Activated CD8-positive, alpha-beta memory T cell treated with anti-CD3 and anti-CD28 coated beads, Interleukin-2, amount 10 ng/mL, durations not matched to agents 7 days and 5 days (primary cell): Measurements from ENCODE around the gene MBNL2. TPM values are rescaled to one million over a fixed set of nuclear protein-coding genes. Genes with fewer than 3 reads are reported as not detected.

Experiments
- ATAC-seq: fragments of 150-1000 bp; cut with Tn5 transposase; one replicate; pipeline ENCODE4 v1.10.0; 2021; ENCODE audit warnings: moderate library complexity
- CTCF ChIA-PET: fragments of 350-600 bp; sonication (Branson Sonifier 250); formaldehyde crosslinking; loops from one replicate; lab custom pipeline; 2021; ENCODE audit warnings: antibody characterized with exemption; lab: Charles Lee
- DNase-seq: peaks from one replicate; pipeline ENCODE4 v3.0.0-alpha.2; 2020
- H3K27ac Mint-ChIP-seq: one replicate; pipeline ENCODE4 v1.8.0; 2021; ENCODE audit warnings: mild to moderate bottlenecking, mixed read lengths
- H3K27me3 Mint-ChIP-seq: one replicate; pipeline ENCODE4 v1.8.0; 2021; ENCODE audit warnings: mixed read lengths
- H3K36me3 Mint-ChIP-seq: one replicate; pipeline ENCODE4 v1.8.0; 2021; ENCODE audit warnings: mild to moderate bottlenecking, mixed read lengths
- H3K4me1 Mint-ChIP-seq: one replicate; pipeline ENCODE4 v1.8.0; 2021; ENCODE audit warnings: mixed read lengths
- H3K4me3 Mint-ChIP-seq: one replicate; pipeline ENCODE4 v1.8.0; 2021; ENCODE audit warnings: mild to moderate bottlenecking, moderate library complexity, mixed read lengths
- H3K9me3 Mint-ChIP-seq: one replicate; pipeline ENCODE4 v1.8.0; 2022; ENCODE audit warnings: low read depth, mixed read lengths
- total RNA-seq, 2 experiments: library from RNA; stranded (reverse); gene quantifications; one replicate each; pipeline ENCODE4 v1.2.3, GENCODE V29; 2021

Gene MBNL2
- total RNA-seq, 2 experiments from 2014 or later: 9.7 to 13.4 TPM

- H3K27me3 Mint-ChIP-seq: no peaks in the 10 kb centered on the region
- ATAC-seq: peak; percentile 89
- CTCF ChIA-PET: interaction anchor here (0.7 to 9.7 kb wide), 22 partner anchors 8 to 255 kb away, joined by 3 to 114 read pairs (median 3); partner anchors contain the start of gene MBNL2
- H3K9me3 Mint-ChIP-seq: no peaks in the 10 kb centered on the region
- H3K36me3 Mint-ChIP-seq: peaks cover 3% of the 10 kb centered on the region
- H3K4me1 Mint-ChIP-seq: no peaks in the 10 kb centered on the region
- no peak overlapping the region for H3K27ac Mint-ChIP-seq
- no peak overlapping the region for H3K4me3 Mint-ChIP-seq
- DNase-seq: peak; percentile 61
These were observed 137.3 kb downstream of the MBNL2 start for GRCh38 chr13:97359181-97360057.

- no peak for ATAC-seq
- Mint-ChIP-seq H3K9me3 (no peaks in the 10 kb centered on the region), H3K27ac (no peak overlapping the region), H3K36me3 (peaks cover 3% of the 10 kb centered on the region), H3K27me3 (no peaks in the 10 kb centered on the region), H3K4me3 (no peak overlapping the region), H3K4me1 (no peaks in the 10 kb centered on the region)
- CTCF ChIA-PET: interaction anchor here (1.1 to 9.7 kb wide), 4 partner anchors 9 to 256 kb away, joined by 3 to 114 read pairs (median 12); no protein-coding TSS in a partner anchor
- no peak for DNase-seq
These were observed 138.5 kb downstream of the MBNL2 start for GRCh38 chr13:97360610-97361009.

GRCh38 chr13:97364031-97364430 is 141.9 kb downstream of the MBNL2 start:
- Mint-ChIP-seq H3K9me3 (no peaks in the 10 kb centered on the region), H3K4me1 (peaks cover 4% of the 10 kb centered on the region), H3K27me3 (no peaks in the 10 kb centered on the region), H3K4me3 (no peak overlapping the region), H3K36me3 (peaks cover 4% of the 10 kb centered on the region), H3K27ac (no peak overlapping the region)
- CTCF ChIA-PET: interaction anchor here (1.4 to 2.7 kb wide), 2 partner anchors 21 to 255 kb away, joined by 3 to 15 read pairs; no protein-coding TSS in a partner anchor
- DNase-seq (no peak), ATAC-seq (no peak)

GRCh38 chr13:97364827-97365226 is 142.7 kb downstream of the MBNL2 start:
- no peak overlapping the region for H3K4me3 Mint-ChIP-seq
- peaks cover 8% of the 10 kb centered on the region for H3K4me1 Mint-ChIP-seq
- DNase-seq: no peak
- H3K27me3 Mint-ChIP-seq: no peaks in the 10 kb centered on the region
- H3K36me3 Mint-ChIP-seq: peaks cover 4% of the 10 kb centered on the region
- no peaks in the 10 kb centered on the region for H3K9me3 Mint-ChIP-seq
- CTCF ChIA-PET: interaction anchor here (2.7 kb wide), 1 partner anchor 255 kb away, joined by 15 read pairs; no protein-coding TSS in a partner anchor
- H3K27ac Mint-ChIP-seq: no peak overlapping the region
- no peak for ATAC-seq

GRCh38 chr13:97366172-97366688 is 144.1 kb downstream of the MBNL2 start:
- no peak for ATAC-seq
- H3K9me3 Mint-ChIP-seq: no peaks in the 10 kb centered on the region
- H3K4me1 Mint-ChIP-seq: peaks cover 12% of the 10 kb centered on the region
- no peak overlapping the region for H3K4me3 Mint-ChIP-seq
- CTCF ChIA-PET: interaction anchor here (0.6 kb wide), 1 partner anchor 1654 kb away, joined by 3 read pairs; no protein-coding TSS in a partner anchor
- H3K36me3 Mint-ChIP-seq: peaks cover 5% of the 10 kb centered on the region
- H3K27me3 Mint-ChIP-seq: no peaks in the 10 kb centered on the region
- DNase-seq: no peak
- no peak overlapping the region for H3K27ac Mint-ChIP-seq

GRCh38 chr13:97367016-97367822 is 145.1 kb downstream of the MBNL2 start:
- H3K36me3 Mint-ChIP-seq: peaks cover 4% of the 10 kb centered on the region
- no peak for ATAC-seq
- no peak overlapping the region for H3K4me3 Mint-ChIP-seq
- no peaks in the 10 kb centered on the region for H3K9me3 Mint-ChIP-seq
- H3K27ac Mint-ChIP-seq: no peak overlapping the region
- peaks cover 14% of the 10 kb centered on the region for H3K4me1 Mint-ChIP-seq
- H3K27me3 Mint-ChIP-seq: no peaks in the 10 kb centered on the region
- DNase-seq: no peak
- CTCF ChIA-PET: interaction anchor here (1.4 to 1.5 kb wide), 2 partner anchors 24 to 257 kb away, joined by 3 to 5 read pairs; no protein-coding TSS in a partner anchor

- H3K27ac Mint-ChIP-seq: peak overlapping the region; percentile 84
- DNase-seq: no peak
These were observed 147.2 kb downstream of the MBNL2 start for GRCh38 chr13:97369261-97369893.

GRCh38 chr13:97371486-97372109 is 149.5 kb downstream of the MBNL2 start:
- CTCF ChIA-PET: interaction anchor here (2.3 kb wide), 1 partner anchor 16 kb away, joined by 6 read pairs; no protein-coding TSS in a partner anchor
- no peak for DNase-seq
- Mint-ChIP-seq H3K9me3 (no peaks in the 10 kb centered on the region), H3K4me1 (peaks cover 14% of the 10 kb centered on the region), H3K27me3 (no peaks in the 10 kb centered on the region), H3K36me3 (peaks cover 1% of the 10 kb centered on the region), H3K4me3 (no peak overlapping the region), H3K27ac (no peak overlapping the region)
- ATAC-seq: no peak

More at GRCh38 chr13:97369261-97369893, 147.2 kb downstream of the MBNL2 start:
- peak; percentile 83 for ATAC-seq
- H3K4me3 Mint-ChIP-seq: peak overlapping the region; percentile 75
- H3K4me1 Mint-ChIP-seq: peaks cover 14% of the 10 kb centered on the region
- CTCF ChIA-PET: interaction anchor here (1.1 to 2.6 kb wide), 4 partner anchors 9 to 259 kb away, joined by 3 to 20 read pairs (median 8); no protein-coding TSS in a partner anchor
- H3K36me3 Mint-ChIP-seq: peaks cover 4% of the 10 kb centered on the region
- no peaks in the 10 kb centered on the region for H3K9me3 Mint-ChIP-seq
- no peaks in the 10 kb centered on the region for H3K27me3 Mint-ChIP-seq

GRCh38 chr13:97372936-97373335 is 150.8 kb downstream of the MBNL2 start:
- H3K4me3 Mint-ChIP-seq: no peak overlapping the region
- DNase-seq (no peak), ATAC-seq (no peak)
- CTCF ChIA-PET: interaction anchor here (1.4 kb wide), 1 partner anchor 13 kb away, joined by 4 read pairs; no protein-coding TSS in a partner anchor
- H3K36me3 Mint-ChIP-seq: peaks cover 1% of the 10 kb centered on the region
- H3K27me3 Mint-ChIP-seq: no peaks in the 10 kb centered on the region
- H3K9me3 Mint-ChIP-seq: no peaks in the 10 kb centered on the region
- peaks cover 14% of the 10 kb centered on the region for H3K4me1 Mint-ChIP-seq
- no peak overlapping the region for H3K27ac Mint-ChIP-seq

- ATAC-seq (no peak), DNase-seq (no peak)
- peaks cover 10% of the 10 kb centered on the region for H3K4me1 Mint-ChIP-seq
- peaks cover 1% of the 10 kb centered on the region for H3K36me3 Mint-ChIP-seq
- H3K9me3 Mint-ChIP-seq: no peaks in the 10 kb centered on the region
- no peak overlapping the region for H3K4me3 Mint-ChIP-seq
- H3K27ac Mint-ChIP-seq: no peak overlapping the region
- CTCF ChIA-PET: interaction anchor here (1.4 kb wide), 1 partner anchor 14 kb away, joined by 4 read pairs; no protein-coding TSS in a partner anchor
- H3K27me3 Mint-ChIP-seq: no peaks in the 10 kb centered on the region
These were observed 151.7 kb downstream of the MBNL2 start for GRCh38 chr13:97373787-97374186.

- ATAC-seq (no peak), DNase-seq (no peak)
- Mint-ChIP-seq H3K27ac (no peak overlapping the region), H3K36me3 (peaks cover 1% of the 10 kb centered on the region), H3K4me3 (no peak overlapping the region), H3K4me1 (no peaks in the 10 kb centered on the region), H3K9me3 (no peaks in the 10 kb centered on the region), H3K27me3 (no peaks in the 10 kb centered on the region)
- CTCF ChIA-PET: no interaction called here
These were observed 154.8 kb downstream of the MBNL2 start for GRCh38 chr13:97376981-97377380.

- Mint-ChIP-seq H3K4me1 (no peaks in the 10 kb centered on the region), H3K36me3 (peaks cover 6% of the 10 kb centered on the region), H3K27me3 (no peaks in the 10 kb centered on the region), H3K27ac (no peak overlapping the region), H3K4me3 (no peak overlapping the region), H3K9me3 (no peaks in the 10 kb centered on the region)
- DNase-seq (no peak), ATAC-seq (no peak)
- CTCF ChIA-PET: no interaction called here
These were observed 157.3 kb downstream of the MBNL2 start for GRCh38 chr13:97379386-97379785.
